GM18507 (cell line): ENCODE results near the gene VASH2.
"Not testable (repeated sequence)": the region's sequence is repeated elsewhere in the genome, so short reads cannot be mapped to it uniquely, and the experiment has no call there.

Experiments
- DNase-seq: peaks from one replicate; pipeline ENCODE4 v3.0.0; 2011; ENCODE audit warnings: low read depth; ENCODE audit not compliant: insufficient read length; ENCODE audit errors: extremely low spot score
- FAIRE-seq: peaks from 2 replicates; lab custom pipeline; 2011; peaks lifted over from hg19 to GRCh38; lab: Jason Lieb, UNC

The VASH2 gene

DNA sequence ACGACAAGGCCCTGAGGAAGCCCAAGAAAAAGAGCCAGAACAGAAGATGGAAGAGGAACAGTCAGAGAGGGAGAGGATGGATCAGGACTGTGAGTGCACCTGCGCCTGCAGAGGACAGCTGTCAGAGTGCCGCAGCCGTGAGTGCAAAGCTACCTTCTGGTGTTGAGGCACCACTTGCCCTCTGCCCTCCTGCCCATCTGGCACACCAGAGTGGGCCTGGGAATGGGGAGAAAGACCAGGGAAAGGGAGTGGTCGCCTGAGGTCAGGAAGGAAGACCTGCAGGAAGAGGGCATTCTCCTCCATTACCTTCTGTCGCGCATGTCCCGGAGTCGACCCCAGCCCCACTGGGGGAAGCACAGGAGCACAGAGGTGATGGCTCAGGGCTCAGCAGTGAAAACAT is 26.2 kb downstream of the VASH2 start:
- no peak for DNase-seq
- FAIRE-seq, result no peak

- peak; percentile 60 for FAIRE-seq
- DNase-seq, result no peak
Observed at GRCh38 chr1:212977781-212978645, 27.7 kb downstream of the VASH2 start.

- peak; percentile 94 for FAIRE-seq
Observed at GRCh38 chr1:212979340-212980122, 29.2 kb downstream of the VASH2 start.

GRCh38 chr1:212980123-212980785 is 29.9 kb downstream of the VASH2 start:
- DNase-seq (no peak), FAIRE-seq (no peak)

More at GRCh38 chr1:212979340-212980122, 29.2 kb downstream of the VASH2 start:
- DNase-seq, result peak; percentile 69

DNA sequence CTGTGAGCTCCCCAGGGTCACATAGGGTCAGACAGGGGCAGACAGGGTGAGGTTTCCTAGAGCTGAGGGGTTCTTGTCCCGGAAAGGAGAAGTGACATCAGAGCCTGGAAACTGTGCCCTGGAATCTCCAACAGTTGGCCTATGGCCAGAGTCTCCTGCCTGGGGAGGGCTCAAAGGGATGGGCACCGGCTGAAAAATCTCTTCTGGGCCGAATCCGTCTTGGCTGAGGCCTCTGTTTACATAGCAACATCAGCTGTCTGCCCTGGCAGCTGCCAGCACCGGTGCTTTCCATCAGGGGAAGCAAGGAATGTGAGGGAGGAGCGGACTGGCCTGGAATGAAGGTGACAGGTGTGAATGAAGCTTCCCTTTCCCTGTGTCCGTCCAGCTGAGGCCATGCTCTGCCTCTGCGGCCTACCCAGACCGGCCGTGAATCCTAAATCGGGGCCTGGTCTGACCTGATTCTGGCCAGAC is 30.7 kb downstream of the VASH2 start:
- DNase-seq, result no peak

GRCh38 chr1:212981571-212982328 is 31.4 kb downstream of the VASH2 start:
- DNase-seq (no peak), FAIRE-seq (peak; percentile 84)

More for the DNA sequence above, 30.7 kb downstream of the VASH2 start:
- no peak for FAIRE-seq

DNA sequence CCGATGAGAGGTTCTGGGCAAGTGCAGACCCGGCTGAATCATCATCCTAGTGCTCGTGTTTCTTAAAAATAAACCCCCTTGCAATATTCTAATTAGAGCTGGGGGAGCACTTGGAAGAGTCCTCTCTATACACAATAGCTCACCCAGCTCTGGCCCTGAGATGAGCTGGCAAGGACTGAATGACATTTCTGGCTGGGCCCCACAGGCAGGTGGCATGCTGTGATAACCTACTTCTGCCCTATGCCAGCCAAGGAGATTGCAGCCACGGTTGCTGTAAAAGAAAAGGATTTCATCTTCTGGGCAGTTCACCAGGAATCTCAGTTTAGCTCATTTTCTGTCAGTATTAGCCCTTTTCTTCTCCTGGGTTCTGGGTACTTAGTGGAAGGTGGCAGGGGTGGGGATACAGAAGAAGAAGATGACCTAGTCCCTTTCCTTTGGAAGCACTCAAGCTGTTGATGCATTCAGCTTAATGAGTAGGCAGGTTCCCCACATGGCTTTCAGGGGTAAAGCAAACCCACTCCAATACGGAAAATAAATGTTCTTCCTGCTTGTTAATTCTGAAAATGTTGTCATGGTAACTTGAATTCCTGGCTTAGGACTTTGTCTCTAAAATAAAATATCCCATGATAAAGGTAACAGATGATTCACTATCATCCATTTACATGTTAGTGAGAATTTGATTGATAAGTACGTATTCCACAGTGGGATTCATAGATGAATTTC is 32.2 kb downstream of the VASH2 start:
- no peak for FAIRE-seq
- no peak for DNase-seq

GRCh38 chr1:212983482-212983881 is 33.1 kb downstream of the VASH2 start:
- DNase-seq, result no peak
- FAIRE-seq, result no peak

- DNase-seq (no peak), FAIRE-seq (no peak)
Observed at GRCh38 chr1:212984522-212985291, 34.4 kb downstream of the VASH2 start.

DNA sequence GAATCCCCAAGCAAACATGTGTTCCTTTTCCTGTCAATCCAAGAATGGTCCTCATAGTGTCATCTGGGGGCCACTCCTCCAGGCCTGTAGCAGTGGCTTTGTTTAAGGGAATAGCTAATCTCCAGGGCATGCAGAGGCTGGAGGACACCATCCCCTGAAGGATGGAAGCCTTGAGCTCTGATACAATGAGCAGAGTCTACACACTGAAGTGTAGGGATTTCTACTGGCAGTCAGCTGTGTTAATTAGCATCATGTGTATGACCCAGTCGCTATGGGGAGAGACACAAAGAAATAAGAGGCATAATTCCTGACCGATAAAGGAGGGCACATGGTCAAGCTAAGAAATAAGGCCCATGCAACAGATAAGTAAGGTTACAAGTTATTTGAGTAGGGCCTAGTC is 36.2 kb downstream of the VASH2 start:
- FAIRE-seq, result peak; percentile 49

GRCh38 chr1:212987702-212988322 is 37.5 kb downstream of the VASH2 start:
- DNase-seq (no peak), FAIRE-seq (peak; percentile 21)

More for the DNA sequence above, 36.2 kb downstream of the VASH2 start:
- no peak for DNase-seq

- no peak for FAIRE-seq
- DNase-seq, result no peak
Observed at GRCh38 chr1:212990276-212990675, 39.9 kb downstream of the VASH2 start.

GRCh38 chr1:212993960-212994359 is 43.6 kb downstream of the VASH2 start:
- not testable (repeated sequence) for FAIRE-seq, DNase-seq

GRCh38 chr1:212994926-212995325 is 44.6 kb downstream of the VASH2 start:
- FAIRE-seq, result no peak

DNA sequence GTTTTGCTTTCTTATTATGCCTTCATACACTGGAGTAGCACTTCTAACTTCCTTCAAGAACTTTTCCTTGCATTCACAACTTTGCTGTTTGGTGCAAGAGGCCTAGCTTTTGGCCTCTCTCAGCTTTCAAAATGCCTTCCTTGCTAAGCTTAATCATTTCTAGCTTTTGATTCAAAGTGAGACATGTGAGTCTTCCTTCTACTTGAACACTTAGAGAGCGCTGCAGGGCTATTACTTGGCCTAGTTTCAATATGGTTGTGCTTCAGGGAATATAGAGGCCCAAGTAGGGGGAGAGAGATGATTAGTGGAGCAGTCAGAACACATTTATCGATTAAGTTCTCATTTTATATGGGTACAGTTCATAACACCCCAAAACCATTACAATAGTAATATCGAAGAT is 52.9 kb downstream of the VASH2 start:
- peak; percentile 62 for FAIRE-seq
- DNase-seq, result no peak

More at GRCh38 chr1:212994926-212995325, 44.6 kb downstream of the VASH2 start:
- DNase-seq, result no peak

DNA sequence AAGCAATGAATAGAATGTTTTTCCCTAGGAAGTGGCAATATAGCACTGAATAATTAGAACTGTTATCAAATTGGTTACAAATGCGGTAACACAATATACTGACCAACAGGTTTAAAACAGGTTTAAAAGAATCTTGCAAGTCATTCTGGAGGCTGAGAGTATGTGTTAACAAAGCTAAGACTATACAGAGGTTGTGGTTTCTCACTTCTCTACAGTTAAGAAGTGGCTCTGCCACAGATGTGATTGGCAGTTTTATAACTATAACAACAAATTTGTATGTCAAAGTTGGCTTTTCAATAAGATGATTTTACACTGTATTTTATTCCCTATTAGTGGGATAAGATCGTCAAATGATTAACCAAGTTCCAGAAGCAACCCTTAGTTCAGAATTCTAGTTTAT is 58.2 kb downstream of the VASH2 start:
- FAIRE-seq, result peak; percentile 65
- peak; percentile 25 for DNase-seq

DNA sequence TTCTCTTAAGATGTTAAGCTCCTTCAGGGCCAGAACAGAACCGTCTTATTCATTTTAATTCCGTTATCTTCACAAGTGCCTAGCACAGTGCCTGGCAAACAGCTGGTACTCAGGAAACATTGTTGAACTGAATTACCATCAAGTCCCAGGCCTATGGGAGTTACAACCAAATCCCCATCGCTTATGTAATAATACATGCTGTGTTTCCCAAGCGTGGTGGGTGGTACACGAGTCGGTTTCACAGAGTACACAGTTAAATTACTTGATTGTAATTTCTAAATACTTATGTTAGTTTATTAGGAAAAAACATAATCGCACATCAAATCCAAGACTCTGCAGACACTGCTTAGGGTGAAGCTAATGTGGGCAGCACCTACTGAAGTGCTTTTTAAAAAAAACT is 64.3 kb downstream of the VASH2 start:
- FAIRE-seq, result no peak

More for the DNA sequence above, 64.3 kb downstream of the VASH2 start:
- DNase-seq, result no peak
